ENCODE data around the gene MLXIPL. TPM values are rescaled to one million over a fixed set of nuclear protein-coding genes. Genes with fewer than 3 reads are reported as not detected.

The MLXIPL gene
- total RNA-seq, 1 donor: 0.72 TPM

- H3K79me2 ChIP-seq (ENCODE audit: insufficient read depth, low read length): no peaks in the 10 kb centered on the region
These were observed 14.6 kb upstream of the MLXIPL start for GRCh38 chr7:73638911-73639310.

GRCh38 chr7:73635428-73636200 is 11.3 kb upstream of the MLXIPL start:
- Histone ChIP-seq H4K20me1 (ENCODE audit: insufficient read depth, low read length) (no peaks in the 10 kb centered on the region), H3K4me1 (ENCODE audit: insufficient read depth, low read length) (peaks cover 11% of the 10 kb centered on the region), H3K27me3 (ENCODE audit: insufficient read depth, low read length) (peaks cover 9% of the 10 kb centered on the region), H3K9me3 (ENCODE audit: low read depth, low read length) (no peaks in the 10 kb centered on the region), H3K4me2 (ENCODE audit: insufficient read depth, low read length) (no peak overlapping the region), H3K79me2 (ENCODE audit: insufficient read depth, low read length) (no peaks in the 10 kb centered on the region), H3K27ac (ENCODE audit: low read depth, low read length) (no peak overlapping the region), H2AFZ (ENCODE audit: low read length) (no peak overlapping the region), H3K36me3 (ENCODE audit: insufficient read depth, low read length) (no peaks in the 10 kb centered on the region), H3K4me3 (ENCODE audit: insufficient read depth, low read length) (no peak overlapping the region)
- no peak for TF ChIP-seq CTCF (IDR thresholded peaks at IDR 0.05; ENCODE audit: extremely low read depth, low read depth, low read length)
- no peak for DNase-seq (ENCODE audit: insufficient read length, low spot score, missing footprints)

More at GRCh38 chr7:73638911-73639310, 14.6 kb upstream of the MLXIPL start:
- peaks cover 4% of the 10 kb centered on the region for H3K9me3 ChIP-seq (ENCODE audit: low read depth, low read length)
- TF ChIP-seq CTCF (IDR thresholded peaks at IDR 0.05; ENCODE audit: extremely low read depth, low read depth, low read length): no peak
- no peak overlapping the region for H3K4me3 ChIP-seq (ENCODE audit: insufficient read depth, low read length)
- H3K36me3 ChIP-seq (ENCODE audit: insufficient read depth, low read length): no peaks in the 10 kb centered on the region
- H3K27ac ChIP-seq (ENCODE audit: low read depth, low read length): no peak overlapping the region
- H4K20me1 ChIP-seq (ENCODE audit: insufficient read depth, low read length): no peaks in the 10 kb centered on the region
- no peak overlapping the region for H2AFZ ChIP-seq (ENCODE audit: low read length)
- H3K4me1 ChIP-seq (ENCODE audit: insufficient read depth, low read length): peaks cover 11% of the 10 kb centered on the region
- DNase-seq (ENCODE audit: insufficient read length, low spot score, missing footprints): no peak
- peaks cover 4% of the 10 kb centered on the region for H3K27me3 ChIP-seq (ENCODE audit: insufficient read depth, low read length)
- H3K4me2 ChIP-seq (ENCODE audit: insufficient read depth, low read length): no peak overlapping the region

GRCh38 chr7:73633844-73634243 is 9.5 kb upstream of the MLXIPL start:
- Histone ChIP-seq H3K27ac (ENCODE audit: low read depth, low read length) (no peak overlapping the region), H3K36me3 (ENCODE audit: insufficient read depth, low read length) (no peaks in the 10 kb centered on the region), H3K4me3 (ENCODE audit: insufficient read depth, low read length) (no peak overlapping the region), H3K27me3 (ENCODE audit: insufficient read depth, low read length) (peaks cover 9% of the 10 kb centered on the region), H2AFZ (ENCODE audit: low read length) (no peak overlapping the region), H3K79me2 (ENCODE audit: insufficient read depth, low read length) (no peaks in the 10 kb centered on the region), H3K9me3 (ENCODE audit: low read depth, low read length) (no peaks in the 10 kb centered on the region), H4K20me1 (ENCODE audit: insufficient read depth, low read length) (no peaks in the 10 kb centered on the region), H3K4me1 (ENCODE audit: insufficient read depth, low read length) (peaks cover 11% of the 10 kb centered on the region), H3K4me2 (ENCODE audit: insufficient read depth, low read length) (no peak overlapping the region)
- TF ChIP-seq CTCF (IDR thresholded peaks at IDR 0.05; ENCODE audit: extremely low read depth, low read depth, low read length): no peak
- no peak for DNase-seq (ENCODE audit: insufficient read length, low spot score, missing footprints)

GRCh38 chr7:73633323-73633722 is 9.0 kb upstream of the MLXIPL start:
- DNase-seq (ENCODE audit: insufficient read length, low spot score, missing footprints): no peak
- H3K79me2 ChIP-seq (ENCODE audit: insufficient read depth, low read length): no peaks in the 10 kb centered on the region
- H3K4me3 ChIP-seq (ENCODE audit: insufficient read depth, low read length): no peak overlapping the region
- no peaks in the 10 kb centered on the region for H3K36me3 ChIP-seq (ENCODE audit: insufficient read depth, low read length)
- no peak for TF ChIP-seq CTCF (IDR thresholded peaks at IDR 0.05; ENCODE audit: extremely low read depth, low read depth, low read length)
- H3K27me3 ChIP-seq (ENCODE audit: insufficient read depth, low read length): peaks cover 14% of the 10 kb centered on the region
- H2AFZ ChIP-seq (ENCODE audit: low read length): no peak overlapping the region
- H3K9me3 ChIP-seq (ENCODE audit: low read depth, low read length): no peaks in the 10 kb centered on the region
- no peaks in the 10 kb centered on the region for H4K20me1 ChIP-seq (ENCODE audit: insufficient read depth, low read length)
- no peak overlapping the region for H3K27ac ChIP-seq (ENCODE audit: low read depth, low read length)
- H3K4me2 ChIP-seq (ENCODE audit: insufficient read depth, low read length): no peak overlapping the region
- H3K4me1 ChIP-seq (ENCODE audit: insufficient read depth, low read length): peaks cover 11% of the 10 kb centered on the region
